Spleen (tissue), 7 donors: ENCODE data around the gene NUTM2F.
"Not testable (repeated sequence)": the region's sequence is repeated elsewhere in the genome, so short reads cannot be mapped to it uniquely, and the experiment has no call there.

ENCODE experiments used
- CTCF ChIP-seq, 11 experiments: fragments of 200-600 bp in 7 of 11; fragments of 450-650 bp in 4 of 11; sonication (generic) in 4 of 11; IDR thresholded peaks in 8 of 11; conservative IDR thresholded peaks in 3 of 11; 1 replicate in 7 of 11; 2 replicates in 4 of 11; pipeline versions ENCODE4 v1.4.0 to v1.8.0; 2016 to 2021; ENCODE audit warnings: antibody characterized with exemption in 11 of 11, inconsistent platforms in 4 of 11, mild to moderate bottlenecking in 1 of 11
- POLR2A ChIP-seq, 3 donors: fragments of 450-650 bp; IDR thresholded peaks; one replicate each; pipeline ENCODE4 v1.5.1; 2017; ENCODE audit warnings: antibody characterized with exemption in 3 of 3, mild to moderate bottlenecking in 1 of 3
- POLR2AphosphoS5 ChIP-seq, 3 donors: sonication (generic); formaldehyde crosslinking; IDR thresholded peaks; one replicate each; pipeline ENCODE4 v1.5.1; 2017; ENCODE audit warnings: antibody characterized with exemption in 3 of 3
- donor health status: DM: no; HTN: no; CAD: no; lungs with moderate emphysema.
- donor health status: DM: no; HTN: no; CAD: no.
- donor health status: DM: no; HTN: no; CAD: no.

- TF ChIP-seq CTCF (IDR thresholded peaks at IDR 0.05 in 8 of 11, conservative IDR thresholded peaks at IDR 0.05 in 3 of 11); POLR2A (IDR thresholded peaks at IDR 0.05); POLR2AphosphoS5 (IDR thresholded peaks at IDR 0.05): not testable (repeated sequence)
These were observed 5.2 kb downstream of the NUTM2F start for GRCh38 chr9:94323153-94323798.
